Heart right ventricle (tissue), 16 donors: ENCODE measurements around the gene TLR4. TPM values are rescaled to one million over a fixed set of nuclear protein-coding genes. Genes with fewer than 3 reads are reported as not detected.

Experiments used
- ATAC-seq, 8 donors: fragments of 200-7000 bp; cut with Tn5 transposase; one replicate each; pipeline ENCODE4 v1.9.1; 2020; ENCODE audit warnings: mild to moderate bottlenecking in 8 of 8, moderate library complexity in 8 of 8, moderate number of reproducible peaks in 1 of 8
- DNase-seq, 2 donors: peaks; one replicate each; pipeline ENCODE4 v3.0.0-alpha.2; 2020
- H3K27ac ChIP-seq, 10 donors: fragments of 200-600 bp; sonication (generic) in 2 of 10; one replicate each; pipeline versions ENCODE4 v1.5.0 to v1.8.0; 2020 to 2022; ENCODE audit warnings: mild to moderate bottlenecking in 3 of 10
- H3K27me3 ChIP-seq, 7 donors: fragments of 200-600 bp; one replicate each; pipeline ENCODE4 v1.8.0; 2021 to 2022; ENCODE audit warnings: mild to moderate bottlenecking in 2 of 7
- H3K36me3 ChIP-seq, 9 donors: fragments of 200-600 bp; sonication (generic) in 1 of 9; one replicate each; pipeline versions ENCODE4 v1.5.0 to v1.8.0; 2020 to 2022; ENCODE audit warnings: mild to moderate bottlenecking in 2 of 9
- H3K4me1 ChIP-seq, 9 donors: fragments of 200-600 bp; sonication (generic) in 1 of 9; one replicate each; pipeline versions ENCODE4 v1.5.0 to v1.8.0; 2020 to 2022; ENCODE audit warnings: mild to moderate bottlenecking in 4 of 9
- H3K4me3 ChIP-seq, 10 donors: fragments of 200-600 bp; sonication (generic) in 2 of 10; one replicate each; pipeline versions ENCODE4 v1.5.0 to v1.8.0; 2020 to 2022; ENCODE audit warnings: mild to moderate bottlenecking in 7 of 10, moderate library complexity in 2 of 10
- H3K9me3 ChIP-seq, 11 donors: fragments of 200-600 bp in 10 of 11; sonication (generic) in 2 of 11; one replicate each; pipeline versions ENCODE4 v1.5.0 to v1.8.0; 2013 to 2022; ENCODE audit warnings: mild to moderate bottlenecking in 2 of 11, control low read depth in 1 of 11, moderate library complexity in 1 of 11
- CTCF ChIP-seq, 9 donors: fragments of 200-600 bp; sonication (generic) in 2 of 9; IDR thresholded peaks; one replicate each; pipeline versions ENCODE4 v1.5.0 to v1.8.0; 2021 to 2022; ENCODE audit warnings: antibody characterized with exemption in 9 of 9, mild to moderate bottlenecking in 5 of 9, moderate library complexity in 1 of 9
- WGBS, 2 donors: extraction: QIAGEN DNeasy Blood & Tissue Kit; methylation state at CpG; one replicate each; pipeline ENCODE4 v1.1.7; 2013; ENCODE audit warnings: inconsistent platforms in 1 of 2; 5-methylcytosine and 5-hydroxymethylcytosine counted together
- intact Hi-C, 10 donors: fragments of 100-400 bp; cut with DNase I; formaldehyde crosslinking; loops; one replicate each; pipeline versions ENCODE4 v1.11.1 to v1.14.2; 2022
- polyA plus RNA-seq, 2 donors: library from polyadenylated mRNA; stranded (reverse); fragments of 200-250 nt; gene quantifications; one replicate each; pipeline ENCODE4 v1.2.3, GENCODE V29; 2013
- total RNA-seq, 10 donors: library from RNA; stranded (reverse); fragmentation: NEBNext Ultra II Directional in 3 of 10; extraction: Animal tissue kit (Norgen Biotek cat#: 25700) in 3 of 10; gene quantifications; one replicate each; pipeline versions ENCODE4 v1.2.1 to v1.2.4, GENCODE V29; 2021 to 2023
- donor health status: Arrhythmogenic right ventricular cardiomyopathy.
- donor health status: ischemic (EF 13 %, LVEDD 7.1; RV severe dilation, severe dysfunction).
- donor health status: healthy with polysubstance abuse.
- donor health status: DM: no; HTN: yes; CAD: no.
- donor health status: DM: no; HTN: no; CAD: no.
- donor health status: ischemic (EF 25% LVEDD 6.9; RV normal size, moderate dysfunction).
- donor health status: ischemic (EF 25% LVEDD 5.7; RV mildly dilated, moderate dysfunction).
- donor health status: healthy.
- donor health status: DM: yes; HTN: yes; CAD: no.
- donor health status: Ischemic cardiomyopathy.
- donor health status: ischemic (EF 35%, LVEDD 5.7; RV mildly dilated, moderate dysfunction).
- donor health status: nonischemic (EF 11% LVEDD 7.7; RV severe dilation, severe dysfunction).
- donor health status: DM: yes; HTN: yes; CAD: no.
- donor health status: PGD.
- donor health status: ischemic (EF 29% LVEDD 5.4; RV normal size, mild dysfunction).
- donor health status: nonischemic (EF 23%, LVEDD 6.1; RV moderate dilation, normal function).

TLR4 gene
- total and polyA plus RNA-seq, 12 donors: 2.3 to 24.7 (median 10.5) TPM

- TF ChIP-seq CTCF (IDR thresholded peaks at IDR 0.05): no peak
- peaks cover 0 to 4% (median 0%) of the 10 kb centered on the region in 11 donors for H3K9me3 ChIP-seq
- no peak for ATAC-seq
Measured at GRCh38 chr9:117665601-117666385, 38.4 kb upstream of the TLR4 start.

DNA sequence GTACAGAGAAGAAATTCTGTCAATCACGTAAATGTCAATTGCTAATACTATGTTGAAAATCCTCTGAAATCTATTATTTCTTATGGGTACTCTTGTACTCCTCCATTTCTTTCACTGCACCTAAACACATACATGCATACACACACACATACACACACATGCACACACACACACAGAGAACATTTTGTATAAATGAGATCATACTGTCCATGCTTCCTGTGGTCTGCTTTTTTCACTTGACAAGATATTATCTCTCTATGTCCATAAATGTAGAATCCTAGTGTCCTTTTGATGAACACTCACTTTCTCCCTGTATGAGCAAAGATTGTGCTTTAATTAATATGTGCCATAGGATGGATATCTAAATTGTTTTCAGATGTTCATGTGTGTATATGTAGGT lies 32.7 kb upstream of the TLR4 start:
- Histone ChIP-seq H3K4me3 (no peak overlapping the region), H3K36me3 (no peaks in the 10 kb centered on the region), H3K9me3 (peaks cover 0 to 11% (median 0%) of the 10 kb centered on the region in 11 donors), H3K4me1 (no peaks in the 10 kb centered on the region), H3K27me3 (no peaks in the 10 kb centered on the region), H3K27ac (no peak overlapping the region)
- intact Hi-C loops: no loop called here
- ATAC-seq (no peak), DNase-seq (no peak)
- no peak for TF ChIP-seq CTCF (IDR thresholded peaks at IDR 0.05)
- WGBS, 2 donors: 95 to 96% methylated on average over 1 of the region's 1 CpG

More at GRCh38 chr9:117665601-117666385, 38.4 kb upstream of the TLR4 start:
- Histone ChIP-seq H3K4me1 (no peaks in the 10 kb centered on the region), H3K4me3 (no peak overlapping the region), H3K27me3 (no peaks in the 10 kb centered on the region), H3K36me3 (no peaks in the 10 kb centered on the region), H3K27ac (no peak overlapping the region)
- intact Hi-C loops: no loop called here
- no peak for DNase-seq
- 92 to 93% methylated on average over 1 of the region's 1 CpG for WGBS, 2 donors

- ATAC-seq (no peak), DNase-seq (no peak)
- 92 to 100% methylated on average over 1 of the region's 1 CpG for WGBS, 2 donors
Measured at GRCh38 chr9:117672369-117672768, 31.8 kb upstream of the TLR4 start.

GRCh38 chr9:117677572-117677971 lies 26.6 kb upstream of the TLR4 start:
- peaks cover 0 to 43% (median 14%) of the 10 kb centered on the region in 9 donors for H3K4me1 ChIP-seq
- no peaks in the 10 kb centered on the region for H3K27me3 ChIP-seq
- peak overlapping the region in 2 of 10 donors; percentile 65 to 79 for H3K27ac ChIP-seq
- peaks cover 0 to 11% (median 0%) of the 10 kb centered on the region in 11 donors for H3K9me3 ChIP-seq
- no peak overlapping the region for H3K4me3 ChIP-seq
- ATAC-seq (peak in 4 of 8 donors; percentile 31 to 72 (median 68)), DNase-seq (no peak)
- H3K36me3 ChIP-seq: no peaks in the 10 kb centered on the region
- peak in 2 of 9 donors; percentile 27 to 39 for TF ChIP-seq CTCF (IDR thresholded peaks at IDR 0.05)
- intact Hi-C loops: no loop called here

More at GRCh38 chr9:117672369-117672768, 31.8 kb upstream of the TLR4 start:
- intact Hi-C loops: no loop called here
- H3K9me3 ChIP-seq: peaks cover 0 to 11% (median 0%) of the 10 kb centered on the region in 11 donors
- H3K27me3 ChIP-seq: no peaks in the 10 kb centered on the region
- no peaks in the 10 kb centered on the region for H3K36me3 ChIP-seq
- H3K27ac ChIP-seq: no peak overlapping the region
- peaks cover 0 to 3% (median 0%) of the 10 kb centered on the region in 9 donors for H3K4me1 ChIP-seq
- no peak overlapping the region for H3K4me3 ChIP-seq
- no peak for TF ChIP-seq CTCF (IDR thresholded peaks at IDR 0.05)
